NAMALWA (cell line): Measurements from ENCODE around the gene TNFRSF19.
"Not testable (repeated sequence)": the region's sequence is repeated elsewhere in the genome, so short reads cannot be mapped to it uniquely, and the experiment has no call there.

ENCODE experiments used
- DNase-seq: peaks from one replicate; pipeline ENCODE4 v3.0.0-alpha.2; 2015; ENCODE audit warnings: low spot score

Gene TNFRSF19

GRCh38 chr13:23570099-23570920 is at the start of gene TNFRSF19:
Gene TNFRSF19 (plus strand): TSS chr13:23570412. CDS start chr13:23590184, 19,772 bp downstream.
- no peak for DNase-seq

- not testable (repeated sequence) for DNase-seq
Observed at GRCh38 chr13:23529926-23530325, 40.3 kb upstream of the TNFRSF19 start.

- no peak for DNase-seq
Observed at GRCh38 chr13:23531446-23531845, 38.8 kb upstream of the TNFRSF19 start.

GRCh38 chr13:23534090-23534489 is 36.1 kb upstream of the TNFRSF19 start:
- no peak for DNase-seq

- no peak for DNase-seq
Observed at GRCh38 chr13:23541221-23541824, 28.9 kb upstream of the TNFRSF19 start.

- DNase-seq, result no peak
Observed at GRCh38 chr13:23544668-23545067, 25.5 kb upstream of the TNFRSF19 start.

GRCh38 chr13:23547000-23547590 is 23.1 kb upstream of the TNFRSF19 start:
- no peak for DNase-seq

- DNase-seq, result no peak
Observed at GRCh38 chr13:23549724-23550123, 20.5 kb upstream of the TNFRSF19 start.

GRCh38 chr13:23550163-23550562 is 20.0 kb upstream of the TNFRSF19 start:
- DNase-seq, result no peak

GRCh38 chr13:23551213-23552008 is 18.8 kb upstream of the TNFRSF19 start:
- no peak for DNase-seq

GRCh38 chr13:23552171-23552570 is 18.0 kb upstream of the TNFRSF19 start:
- DNase-seq, result no peak

- no peak for DNase-seq
Observed at GRCh38 chr13:23552661-23553060, 17.6 kb upstream of the TNFRSF19 start.

- no peak for DNase-seq
Observed at GRCh38 chr13:23554000-23554399, 16.2 kb upstream of the TNFRSF19 start.

- DNase-seq, result no peak
Observed at GRCh38 chr13:23557043-23557442, 13.2 kb upstream of the TNFRSF19 start.

GRCh38 chr13:23557733-23558132 is 12.5 kb upstream of the TNFRSF19 start:
- no peak for DNase-seq

GRCh38 chr13:23558675-23559536 is 11.3 kb upstream of the TNFRSF19 start:
- no peak for DNase-seq

GRCh38 chr13:23560571-23561089 is 9.6 kb upstream of the TNFRSF19 start:
- no peak for DNase-seq

- DNase-seq, result no peak
Observed at GRCh38 chr13:23561261-23561660, 9.0 kb upstream of the TNFRSF19 start.

- DNase-seq, result no peak
Observed at GRCh38 chr13:23563085-23563845, 6.9 kb upstream of the TNFRSF19 start.

GRCh38 chr13:23567906-23568460 is 2.2 kb upstream of the TNFRSF19 start:
- DNase-seq, result no peak
